GM12891 (cell line): ENCODE data around the gene APOF.

Experiments used
- PAX5 ChIP-seq: IDR thresholded peaks from 2 replicates; pipeline ENCODE4 v1.6.1; 2011; ENCODE audit warnings: low read length, moderate library complexity, mild to moderate bottlenecking; ENCODE audit not compliant: insufficient read depth, severe bottlenecking
- POLR2A ChIP-seq: IDR thresholded peaks from 2 replicates; pipeline ENCODE4 v1.6.1; 2011; ENCODE audit warnings: low read depth, low read length, control low read depth
- POLR2AphosphoS5 ChIP-seq: IDR thresholded peaks from 2 replicates; pipeline ENCODE4 v1.6.1; 2011; ENCODE audit warnings: low read depth, low read length, control low read depth
- POU2F2 ChIP-seq: IDR thresholded peaks from 2 replicates; pipeline ENCODE4 v1.6.1; 2011; ENCODE audit warnings: low read depth, mild to moderate bottlenecking, control low read depth, low read length, moderate library complexity
- SPI1 ChIP-seq: IDR thresholded peaks from 2 replicates; pipeline ENCODE4 v1.6.1; 2011; ENCODE audit warnings: low read depth, low read length, control low read depth
- TAF1 ChIP-seq: IDR thresholded peaks from 2 replicates; pipeline ENCODE4 v1.6.1; 2011; ENCODE audit warnings: low read depth, low read length, control low read depth

GRCh38 chr12:56321027-56321426, 41.6 kb downstream of the APOF start:
- TF ChIP-seq TAF1 (no peak), POLR2A (no peak), POLR2AphosphoS5 (no peak), POU2F2 (no peak), PAX5 (no peak), SPI1 (no peak)
